A549 treated with RU486 at 1 μM for 4 hours (cell line): Measurements from ENCODE around the gene AGA. TPM values are rescaled to one million over a fixed set of nuclear protein-coding genes. Genes with fewer than 3 reads are reported as not detected.

Source experiments
- total RNA-seq: library from RNA; stranded (reverse); fragments of 200-300 nt; extraction: Qiagen RNA extraction; gene quantifications from 5 replicates; pipeline ENCODE4 v1.2.3, GENCODE V29; 2022; ENCODE audit warnings: low read depth

Gene AGA
- 17.3 to 25.8 TPM (median 18.9 TPM) in 5 replicates for total RNA-seq

DNA sequence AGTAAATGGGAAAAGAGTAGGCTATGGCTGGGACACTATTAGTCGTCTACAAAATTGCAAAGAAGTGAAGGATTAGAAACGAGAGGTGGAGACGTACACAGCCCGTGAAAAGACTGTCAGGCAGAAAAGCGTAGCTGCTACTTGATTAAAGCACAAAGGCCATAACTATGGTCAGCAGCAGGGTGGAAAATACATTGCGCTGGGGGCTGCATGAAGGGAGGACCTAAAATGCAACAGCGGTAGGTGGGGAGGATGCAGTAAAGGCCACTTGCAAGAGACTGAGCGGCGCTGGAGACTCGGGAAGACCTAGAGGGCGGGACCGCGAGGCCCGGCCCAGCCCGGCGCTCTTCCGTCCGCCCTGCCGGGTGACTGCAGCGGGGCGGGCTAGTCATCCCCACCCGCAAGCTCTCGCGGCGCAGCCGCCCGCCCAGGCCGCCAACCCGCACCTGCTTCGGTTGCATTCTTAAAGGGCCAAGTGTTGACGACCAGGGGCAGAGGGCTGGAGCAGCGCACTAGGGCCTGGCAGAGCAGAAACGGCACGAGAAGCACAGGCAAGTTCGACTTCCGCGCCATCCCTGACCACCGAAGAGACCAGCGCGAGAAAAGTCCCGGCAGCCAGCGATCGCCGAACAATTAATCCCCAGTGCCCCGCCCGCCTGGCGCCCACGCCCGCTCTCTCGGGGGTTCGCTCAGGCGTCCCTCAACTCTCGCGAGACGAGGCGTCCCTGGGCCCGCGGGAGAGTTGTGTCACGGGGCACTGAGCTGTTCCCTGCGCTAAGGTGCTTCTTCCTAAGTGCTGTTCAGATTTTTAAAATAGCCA is at the start of gene AGA:
Gene AGA (minus strand): TSS at position 635 of the 820 bp plus-strand sequence. CDS start 62 bp downstream, at position 573.

Other genes starting within 250 kb of the AGA start
- gene NEIL3, start 132.6 kb downstream of the AGA start, total RNA-seq, result 8.2 to 14.4 TPM (median 11.9 TPM) in 5 replicates